ENCODE results near the gene MRPL12.

DNA sequence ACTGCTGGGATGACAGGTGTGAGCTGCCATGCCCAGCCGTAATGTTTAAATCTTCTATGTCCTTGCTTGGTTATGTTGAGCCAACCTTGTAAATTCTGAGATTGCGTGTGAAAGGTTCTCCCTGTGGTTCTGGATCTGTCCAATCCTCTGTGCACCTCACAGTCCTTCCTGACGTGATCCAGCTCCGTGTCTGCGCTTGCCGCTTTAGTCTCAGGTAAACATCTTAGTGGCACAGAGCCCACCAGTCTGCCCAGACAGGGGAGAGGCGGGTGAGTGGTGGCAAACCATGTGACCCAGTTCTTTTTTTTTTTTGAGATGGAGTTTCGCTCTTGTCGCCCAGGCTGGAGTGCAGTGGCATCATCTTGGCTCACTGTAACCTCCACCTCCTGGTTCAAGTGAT lies 22.8 kb downstream of the MRPL12 start:
- TF ChIP-seq ZNF274 (IDR thresholded peaks at IDR 0.05; ENCODE audit: low read depth, low read length) (no peak), SUZ12 (IDR thresholded peaks at IDR 0.05; ENCODE audit: extremely low read depth, insufficient read depth, insufficient read length) (no peak)
